ENCODE data around the gene ZNF605.
"Not testable (repeated sequence)": the region's sequence is repeated elsewhere in the genome, so short reads cannot be mapped to it uniquely, and the experiment has no call there.

Gene ZNF605

DNA sequence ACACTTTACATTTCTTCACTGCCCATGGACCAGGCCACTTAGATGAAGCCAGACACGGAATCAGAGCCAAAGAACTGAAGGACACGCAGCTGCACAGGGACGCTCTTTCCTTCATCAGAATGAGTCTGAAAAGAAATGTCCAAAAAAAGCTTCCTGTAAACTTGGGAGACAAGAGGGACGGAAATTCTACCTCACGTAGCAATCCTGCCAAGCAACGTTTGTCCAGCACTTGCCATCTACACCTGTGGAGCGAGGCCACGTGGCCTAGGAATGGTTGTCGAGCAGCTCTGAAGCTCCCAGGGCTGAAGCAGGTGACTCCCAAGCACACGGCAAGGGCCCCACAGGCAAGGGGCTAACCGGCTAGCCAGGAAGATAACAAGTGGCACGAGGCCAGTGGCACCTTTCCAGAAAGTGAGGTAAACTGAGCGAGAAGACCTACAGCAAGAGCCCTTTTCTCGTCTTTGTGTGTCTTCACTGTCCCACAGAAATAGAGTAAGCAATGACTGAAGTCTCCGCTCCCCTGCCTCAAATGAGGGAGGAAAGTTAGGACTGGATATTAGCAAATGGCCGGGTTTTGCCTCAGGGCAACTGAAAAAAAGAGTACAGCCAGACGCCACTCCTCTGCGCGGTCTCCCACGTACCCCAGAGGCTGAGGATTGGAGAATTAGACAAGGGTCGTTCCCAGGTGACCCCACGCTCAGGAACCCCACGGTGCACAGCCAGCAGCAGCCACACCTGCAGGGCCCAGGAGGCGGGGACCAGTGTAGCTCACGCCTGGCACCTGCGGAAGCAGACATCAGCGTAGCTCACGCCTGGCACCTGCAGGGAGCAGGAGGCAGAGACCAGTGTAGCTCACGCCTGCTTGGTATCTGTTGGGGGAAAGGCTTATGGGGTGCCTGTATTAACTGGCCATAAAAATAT, 7.7 kb downstream of the ZNF605 start:
- no peak for DNase-seq (ENCODE audit: low spot score)

DNA sequence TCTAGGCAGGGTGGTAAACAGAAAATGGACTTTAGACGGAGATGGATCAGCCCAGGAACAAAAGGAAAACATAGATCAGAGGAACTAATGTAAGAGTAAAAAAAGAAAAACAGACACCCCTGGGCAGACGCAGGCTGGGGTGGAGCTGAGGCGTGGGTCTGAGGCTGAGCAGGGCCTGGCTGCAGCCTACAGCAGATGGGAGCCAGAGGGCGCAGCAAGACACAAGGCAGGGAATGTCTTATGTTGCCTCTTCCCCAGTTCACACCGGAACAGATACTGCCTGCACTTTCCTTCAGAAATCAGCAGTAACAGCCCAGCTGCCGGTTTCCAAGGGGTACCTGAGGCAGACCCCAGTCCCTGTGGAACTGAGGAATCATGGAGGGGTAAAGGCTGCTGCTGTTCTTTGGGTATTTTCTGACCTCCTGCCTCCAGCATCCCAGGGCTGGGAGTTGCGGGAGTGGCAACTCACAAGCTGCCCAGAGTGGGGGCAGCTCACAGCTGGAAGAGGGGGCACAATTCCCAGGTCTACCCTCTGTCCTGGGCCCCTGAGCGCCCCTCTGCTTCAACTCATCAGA, 9.8 kb downstream of the ZNF605 start:
- DNase-seq (ENCODE audit: low spot score), result no peak

GRCh38 chr12:132945806-132946205, 10.3 kb downstream of the ZNF605 start:
- no peak for DNase-seq (ENCODE audit: low spot score)

DNA sequence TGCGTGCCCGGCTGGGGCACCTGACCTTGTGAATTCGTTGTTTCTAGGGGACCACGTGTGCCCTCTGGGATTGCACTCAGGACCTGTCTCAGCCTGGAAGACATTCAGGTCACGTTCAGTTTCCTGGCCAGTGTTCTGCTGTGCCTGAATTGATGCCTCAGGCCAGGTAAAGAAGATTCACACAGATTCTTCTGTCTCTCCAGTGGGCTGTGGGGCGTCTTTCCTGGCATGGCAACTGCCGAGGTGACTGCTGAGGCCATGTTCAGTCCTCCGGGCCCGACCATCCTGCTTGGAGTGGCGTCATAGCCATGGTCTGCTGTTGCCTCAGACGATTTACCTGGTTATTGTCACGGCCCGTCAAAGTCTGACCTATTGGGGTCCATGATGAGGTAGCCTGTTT, 13.5 kb downstream of the ZNF605 start:
- DNase-seq (ENCODE audit: low spot score), result no peak

DNA sequence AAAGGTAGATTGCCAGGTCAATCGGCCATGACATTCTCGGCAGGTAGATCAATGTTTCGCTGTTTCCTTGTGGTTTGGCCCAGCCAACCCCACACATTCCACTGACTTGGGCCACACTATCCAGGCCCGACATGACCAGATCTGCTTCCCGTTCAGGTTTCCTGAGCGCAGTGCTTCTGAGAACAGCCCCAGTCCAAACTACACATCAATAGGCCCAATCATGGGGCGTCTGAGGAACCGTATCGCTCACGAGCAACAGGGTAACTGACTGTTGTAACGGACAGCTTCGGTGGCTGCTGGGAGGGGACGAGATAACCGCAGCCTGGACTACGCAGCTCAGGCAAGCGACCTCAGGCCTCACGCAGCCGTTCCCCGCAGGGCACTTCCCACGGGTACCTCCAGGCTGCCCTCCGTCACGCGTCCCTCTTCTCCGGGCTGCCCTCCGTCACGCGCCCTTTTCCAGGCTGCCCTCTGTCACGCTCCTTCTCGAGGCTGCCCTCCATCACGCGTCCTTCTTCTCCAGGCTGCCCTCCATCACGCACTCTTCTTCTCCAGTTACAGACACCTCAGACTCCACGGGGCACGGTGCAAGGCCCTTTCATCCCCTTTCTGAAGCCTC, 14.7 kb downstream of the ZNF605 start:
- DNase-seq (ENCODE audit: low spot score), result no peak

- DNase-seq (ENCODE audit: low spot score), result no peak
Measured at GRCh38 chr12:132940071-132940719, 15.9 kb downstream of the ZNF605 start.

DNA sequence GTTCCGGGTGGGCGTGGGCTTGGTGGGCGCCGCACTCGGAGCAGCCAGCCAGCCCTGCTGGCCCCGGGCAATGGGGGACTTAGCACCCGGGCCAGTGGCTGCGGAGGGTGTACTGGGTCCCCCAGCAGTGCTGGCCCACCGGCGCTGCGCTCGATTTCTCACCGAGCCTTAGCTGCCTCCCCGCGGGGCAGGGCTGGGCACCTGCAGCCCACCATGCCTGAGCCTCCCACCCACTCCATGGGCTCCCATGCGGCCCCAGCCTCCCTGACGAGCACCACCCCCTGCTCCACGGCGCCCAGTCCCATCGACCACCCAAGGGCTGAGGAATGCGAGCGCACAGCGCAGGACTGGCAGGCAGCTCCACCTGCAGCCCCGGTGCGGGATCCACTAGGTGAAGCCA, 17.3 kb downstream of the ZNF605 start:
- not testable (repeated sequence) for DNase-seq (ENCODE audit: low spot score)

- no peak for DNase-seq (ENCODE audit: low spot score)
Measured at GRCh38 chr12:132937476-132937875, 18.6 kb downstream of the ZNF605 start.

DNA sequence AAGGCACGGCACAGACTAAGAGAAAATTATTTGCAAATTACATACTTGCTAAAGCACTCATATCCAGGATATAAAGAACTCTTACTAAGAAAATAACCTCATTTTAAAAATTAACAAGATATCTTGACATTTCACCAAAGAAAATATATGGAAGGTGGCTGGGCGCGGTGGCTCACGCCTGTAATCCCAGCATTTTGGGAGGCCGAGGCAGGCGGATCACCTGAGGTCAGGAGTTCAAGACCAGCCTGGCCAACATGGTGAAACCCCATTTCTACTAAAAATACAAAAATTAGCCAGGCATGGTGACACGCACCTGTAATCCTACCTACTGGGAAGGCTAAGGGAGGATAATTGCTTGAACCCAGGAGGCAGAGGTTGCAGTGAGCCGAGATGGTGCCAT, 19.2 kb downstream of the ZNF605 start:
- DNase-seq (ENCODE audit: low spot score), result not testable (repeated sequence)

GRCh38 chr12:132936163-132936562, 19.9 kb downstream of the ZNF605 start:
- no peak for DNase-seq (ENCODE audit: low spot score)

GRCh38 chr12:132926415-132926833, 29.7 kb downstream of the ZNF605 start:
- no peak for DNase-seq (ENCODE audit: low spot score)

GRCh38 chr12:132925597-132926414, 30.3 kb downstream of the ZNF605 start:
- no peak for DNase-seq (ENCODE audit: low spot score)

GRCh38 chr12:132924356-132924755, 31.8 kb downstream of the ZNF605 start:
- DNase-seq (ENCODE audit: low spot score), result no peak

DNA sequence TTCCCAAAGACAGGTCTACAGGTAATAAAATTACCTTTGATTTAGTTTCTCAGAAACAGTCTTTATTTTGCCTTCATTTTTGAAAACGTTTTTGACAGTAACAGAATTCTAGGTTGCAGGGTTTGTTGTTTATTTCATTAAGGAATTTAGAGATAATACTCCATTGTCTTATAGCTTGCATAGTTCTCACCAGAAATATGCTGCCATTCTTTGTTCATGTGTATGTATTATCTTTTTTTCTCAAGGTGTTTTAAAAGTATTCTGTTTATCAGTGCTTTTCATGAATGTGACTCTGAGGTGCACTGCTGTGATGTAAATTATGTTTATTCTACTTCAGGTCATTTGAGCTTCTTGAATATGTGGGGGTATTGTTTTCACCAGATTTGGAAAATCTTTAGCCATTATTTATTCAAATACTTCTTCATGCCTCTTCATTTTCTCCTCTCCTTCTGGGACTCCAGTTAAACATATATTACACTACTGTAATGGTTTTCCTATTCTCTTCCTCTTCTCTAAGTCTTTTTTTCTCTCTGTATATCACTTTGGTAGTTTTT, 32.7 kb downstream of the ZNF605 start:
- DNase-seq (ENCODE audit: low spot score), result no peak

DNA sequence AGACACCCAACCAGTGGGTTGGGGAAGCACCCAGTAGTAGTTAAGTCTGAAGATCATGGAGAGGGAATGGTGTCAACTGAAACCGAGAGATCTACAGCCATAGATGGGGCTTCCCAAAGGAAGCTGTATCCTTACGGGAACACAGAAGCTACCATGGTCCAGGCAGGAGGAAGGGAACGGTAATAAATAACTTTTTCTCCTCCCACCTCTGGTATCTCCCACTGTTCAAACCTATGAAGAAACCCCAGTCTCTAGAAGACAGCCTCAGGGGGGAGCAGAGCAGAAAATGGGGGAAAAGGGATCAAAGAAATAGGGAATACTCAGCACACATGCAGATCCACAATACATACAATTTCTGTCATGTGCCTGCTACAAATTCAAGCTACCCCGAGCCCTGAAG, 33.4 kb downstream of the ZNF605 start:
- DNase-seq (ENCODE audit: low spot score), result no peak

DNA sequence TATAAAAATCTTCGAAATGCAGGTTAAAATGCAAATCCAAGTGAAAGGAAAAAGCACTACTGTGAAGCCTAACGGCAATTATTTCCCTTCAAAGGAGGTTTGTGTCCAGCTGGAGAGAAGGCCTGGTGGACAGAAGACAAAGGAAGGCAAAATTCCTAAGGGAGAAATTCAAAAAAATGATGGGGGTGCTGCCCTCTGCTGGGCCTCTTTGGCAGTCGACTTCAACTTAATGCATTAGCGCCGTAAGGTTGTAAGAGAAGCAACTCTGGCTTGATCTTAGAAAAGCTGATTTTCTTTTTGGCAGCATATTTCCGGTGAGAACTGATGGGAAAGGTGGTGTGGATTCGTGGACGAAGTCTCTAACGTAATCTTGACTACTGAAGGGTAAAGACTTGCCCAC, 34.4 kb downstream of the ZNF605 start:
- no peak for DNase-seq (ENCODE audit: low spot score)

DNA sequence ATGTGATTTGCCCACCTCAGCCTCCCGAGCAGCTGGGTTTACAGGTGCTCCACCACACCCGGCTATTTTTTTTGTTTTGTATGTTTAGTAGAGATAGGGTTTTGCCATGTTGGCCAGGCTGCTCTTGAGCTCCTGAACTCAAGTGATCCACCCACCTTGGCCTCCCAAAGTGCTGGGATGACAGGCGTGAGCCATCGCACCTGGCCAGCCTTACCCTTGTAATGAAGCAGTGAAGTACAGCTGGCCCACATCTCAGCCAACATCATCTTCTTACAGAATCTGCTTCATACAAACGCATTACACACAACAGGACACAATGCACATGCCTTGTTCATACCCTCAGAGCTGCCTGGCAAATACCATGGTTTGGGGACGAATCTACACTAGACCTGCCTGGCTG, 37.4 kb downstream of the ZNF605 start:
- DNase-seq (ENCODE audit: low spot score), result no peak

DNA sequence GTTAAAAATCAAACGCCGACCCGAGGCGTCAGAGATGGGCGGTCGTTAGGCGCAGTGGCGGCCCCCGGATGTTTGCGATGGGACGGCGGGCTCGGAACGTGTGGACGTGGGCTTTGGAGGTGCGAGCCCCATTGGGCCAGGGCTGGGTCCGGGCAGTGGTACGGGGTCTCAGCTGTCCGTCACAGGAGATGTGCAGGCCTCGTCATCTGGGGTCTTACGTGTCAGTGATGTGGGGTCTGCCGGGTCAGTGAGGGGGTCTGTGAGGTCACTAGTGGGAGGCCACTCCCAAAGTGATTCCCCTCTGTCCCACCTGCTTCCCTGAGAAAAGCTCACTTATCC, 47.1 kb downstream of the ZNF605 start:
- no peak for DNase-seq (ENCODE audit: low spot score)

GRCh38 chr12:132908145-132909029, 47.7 kb downstream of the ZNF605 start:
- peak; percentile 95 for DNase-seq (ENCODE audit: low spot score)

DNA sequence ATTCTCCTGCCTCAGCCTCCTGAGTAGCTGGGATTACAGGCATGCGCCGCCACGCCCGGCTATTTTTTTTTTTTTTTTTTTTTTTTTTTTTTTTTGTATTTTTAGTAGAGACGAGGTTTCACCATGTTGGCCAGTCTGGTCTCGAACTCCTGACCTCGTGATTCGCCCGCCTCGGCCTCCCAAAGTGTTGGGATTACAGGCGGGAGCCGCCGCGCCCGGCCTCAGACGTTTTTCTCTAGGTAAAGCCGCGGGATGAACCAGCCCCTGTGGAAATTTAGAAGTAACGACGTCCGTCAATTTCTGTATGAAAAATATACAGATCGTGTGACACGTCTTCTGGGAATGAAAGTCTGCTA, 48.3 kb downstream of the ZNF605 start:
- peak; percentile 32 for DNase-seq (ENCODE audit: low spot score)

- DNase-seq (ENCODE audit: low spot score), result no peak
Measured at GRCh38 chr12:132907216-132907615, 48.9 kb downstream of the ZNF605 start.

All from hepatic stellate cell (primary cell).